Measurements from ENCODE around the gene PHF1. TPM values are rescaled to one million over a fixed set of nuclear protein-coding genes. Genes with fewer than 3 reads are reported as not detected.

Gene PHF1
- total RNA-seq, 4 donors from 2014 or later = 8.1 to 48.6 (median 17.3) TPM

GRCh38 chr6:33458676-33459075 lies 47.9 kb downstream of the PHF1 start:
- no peak overlapping the region for H3K27ac ChIP-seq
- H3K4me3 ChIP-seq = no peak overlapping the region
- no peaks in the 10 kb centered on the region for H3K27me3 ChIP-seq
- 63 to 68% methylated on average over 3 of the region's 3 CpGs for WGBS, 2 donors
- H3K4me1 ChIP-seq = peaks cover 6 to 21% (median 7%) of the 10 kb centered on the region in 3 donors
- no peak for DNase-seq
- peaks cover 0 to 25% (median 0%) of the 10 kb centered on the region in 3 donors for H3K36me3 ChIP-seq
- TF ChIP-seq POLR2A (IDR thresholded peaks at IDR 0.05) (no peak), CTCF (IDR thresholded peaks at IDR 0.05) (no peak)
- intact Hi-C loops (cut with DNase I) = no loop called here
- H3K9me3 ChIP-seq = no peaks in the 10 kb centered on the region

- Histone ChIP-seq H3K36me3 (peaks cover 0 to 25% (median 0%) of the 10 kb centered on the region in 3 donors), H3K27me3 (no peaks in the 10 kb centered on the region), H3K4me1 (peaks cover 5 to 16% (median 7%) of the 10 kb centered on the region in 3 donors), H3K9me3 (no peaks in the 10 kb centered on the region), H3K27ac (no peak overlapping the region), H3K4me3 (no peak overlapping the region)
- TF ChIP-seq POLR2A (IDR thresholded peaks at IDR 0.05) = no peak
- no peak for TF ChIP-seq CTCF (IDR thresholded peaks at IDR 0.05)
- intact Hi-C loops (cut with DNase I) = no loop called here
- WGBS, 2 donors = 86% methylated on average over 2 of the region's 2 CpGs
- DNase-seq = no peak
These were observed 48.4 kb downstream of the PHF1 start for GRCh38 chr6:33459226-33459625.

Small RNA genes within 50 kb of the gene (small RNA-seq; reads per million reads assigned to genes)
- 0 reads per million in 4 donors for gene RPL35AP4
- 0 reads per million in 4 donors for gene ZBTB9

Other genes with a start within 250 kb of the PHF1 start
- gene COL11A2, start 218.5 kb upstream of the PHF1 start, total RNA-seq = under 1 TPM; 0.23 to 0.61 (median 0.41) TPM
- gene RXRB, start 210.3 kb upstream of the PHF1 start, total RNA-seq = 10 to 100 TPM; 13.9 to 26.7 (median 16.7) TPM
- 10 to 100 TPM; 43.1 to 72.4 (median 62.4) TPM for gene SLC39A7, start 210.1 kb upstream of the PHF1 start, total RNA-seq
- 10 to 100 TPM; 15.1 to 42.5 (median 26.3) TPM for gene HSD17B8, start 206.4 kb upstream of the PHF1 start, total RNA-seq
- 10 to 100 TPM; 10.9 to 20.6 (median 13.9) TPM for gene RING1, start 202.5 kb upstream of the PHF1 start, total RNA-seq
- gene VPS52, start 139.1 kb upstream of the PHF1 start, total RNA-seq = 10 to 100 TPM; 34.1 to 45.5 (median 39.8) TPM
- gene RPS18, start 138.9 kb upstream of the PHF1 start, total RNA-seq = 1,000 to 10,000 TPM; 1,955 to 5,522 (median 4,042) TPM
- 10 to 100 TPM in 3 of 4 donors, 1 to 10 TPM in 1; 9.4 to 31.1 (median 15.0) TPM for gene B3GALT4, start 133.9 kb upstream of the PHF1 start, total RNA-seq
- gene WDR46, start 121.8 kb upstream of the PHF1 start, total RNA-seq = 10 to 100 TPM; 30.0 to 62.3 (median 55.6) TPM
- 10 to 100 TPM; 28.6 to 71.0 (median 43.5) TPM for gene PFDN6, start 121.4 kb upstream of the PHF1 start, total RNA-seq
- gene RGL2, start 112.1 kb upstream of the PHF1 start, total RNA-seq = 10 to 100 TPM; 54.9 to 78.7 (median 63.2) TPM
- gene TAPBP, start 96.9 kb upstream of the PHF1 start, total RNA-seq = 100 to 1,000 TPM in 1 of 4 donors, 10 to 100 TPM in 3; 68.1 to 101 (median 77.0) TPM
- 10 to 100 TPM in 3 of 4 donors, 1 to 10 TPM in 1; 8.5 to 17.5 (median 14.8) TPM for gene ZBTB22, start 93.3 kb upstream of the PHF1 start, total RNA-seq
- gene DAXX, start 88.1 kb upstream of the PHF1 start, total RNA-seq = 10 to 100 TPM; 25.1 to 41.6 (median 36.3) TPM
- 10 to 100 TPM in 2 of 4 donors, 1 to 10 TPM in 2; 9.6 to 38.9 (median 11.2) TPM for gene KIFC1, start 19.2 kb upstream of the PHF1 start, total RNA-seq
- 10 to 100 TPM; 46.0 to 93.1 (median 69.4) TPM for gene CUTA, start 7.1 kb downstream of the PHF1 start, total RNA-seq
- gene SYNGAP1, start 9.1 kb downstream of the PHF1 start, total RNA-seq = 1 to 10 TPM; 3.3 to 8.6 (median 4.1) TPM
- 1 to 10 TPM; 2.8 to 4.8 (median 3.3) TPM for gene ZBTB9, start 43.6 kb downstream of the PHF1 start, total RNA-seq
- 10 to 100 TPM; 14.3 to 26.2 (median 20.0) TPM for gene BAK1, start 169.3 kb downstream of the PHF1 start, total RNA-seq
- 10 to 100 TPM; 21.8 to 39.2 (median 35.3) TPM for gene ITPR3, start 210.3 kb downstream of the PHF1 start, total RNA-seq

Measured in esophagus squamous epithelium (tissue), 5 donors.